HL-60 (cell line): Measurements from ENCODE around the gene TAF1B.

ENCODE experiments used
- POLR2AphosphoS5 ChIP-seq: IDR thresholded peaks from 2 replicates; pipeline ENCODE4 v1.6.1; 2012; ENCODE audit warnings: low read depth
- TF ChIP-seq, protein P1 (sequence below): IDR thresholded peaks from one replicate; pipeline ENCODE4 v1.5.1; 2011; ENCODE audit warnings: low read length, control low read depth, inconsistent platforms; ENCODE audit not compliant: insufficient read depth
- TF ChIP-seq, protein P2 (sequence below): IDR thresholded peaks from 2 replicates; pipeline ENCODE4 v1.6.1; 2012; ENCODE audit warnings: low read depth; ENCODE audit not compliant: insufficient replicate concordance

DNA sequence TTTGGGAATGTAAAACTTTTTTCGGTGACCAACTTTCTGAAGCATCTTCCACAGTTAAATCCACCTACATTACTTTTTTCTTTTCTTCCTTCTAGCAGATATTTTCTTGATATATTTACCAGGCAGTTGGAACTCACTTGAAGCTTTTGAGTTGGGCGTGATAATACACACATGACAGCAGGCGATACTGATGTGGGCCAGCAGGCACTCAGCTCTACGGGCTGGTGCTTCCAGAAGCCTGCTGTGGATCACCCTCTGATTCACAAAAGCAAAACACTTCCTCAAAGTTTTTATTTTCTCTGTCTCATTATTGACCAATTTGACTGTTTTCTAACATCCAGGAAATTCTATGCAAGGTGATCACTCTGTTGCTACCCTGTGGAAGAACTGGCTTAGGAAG is 131.1 kb downstream of the TAF1B start:
- TF ChIP-seq, protein P1, sequence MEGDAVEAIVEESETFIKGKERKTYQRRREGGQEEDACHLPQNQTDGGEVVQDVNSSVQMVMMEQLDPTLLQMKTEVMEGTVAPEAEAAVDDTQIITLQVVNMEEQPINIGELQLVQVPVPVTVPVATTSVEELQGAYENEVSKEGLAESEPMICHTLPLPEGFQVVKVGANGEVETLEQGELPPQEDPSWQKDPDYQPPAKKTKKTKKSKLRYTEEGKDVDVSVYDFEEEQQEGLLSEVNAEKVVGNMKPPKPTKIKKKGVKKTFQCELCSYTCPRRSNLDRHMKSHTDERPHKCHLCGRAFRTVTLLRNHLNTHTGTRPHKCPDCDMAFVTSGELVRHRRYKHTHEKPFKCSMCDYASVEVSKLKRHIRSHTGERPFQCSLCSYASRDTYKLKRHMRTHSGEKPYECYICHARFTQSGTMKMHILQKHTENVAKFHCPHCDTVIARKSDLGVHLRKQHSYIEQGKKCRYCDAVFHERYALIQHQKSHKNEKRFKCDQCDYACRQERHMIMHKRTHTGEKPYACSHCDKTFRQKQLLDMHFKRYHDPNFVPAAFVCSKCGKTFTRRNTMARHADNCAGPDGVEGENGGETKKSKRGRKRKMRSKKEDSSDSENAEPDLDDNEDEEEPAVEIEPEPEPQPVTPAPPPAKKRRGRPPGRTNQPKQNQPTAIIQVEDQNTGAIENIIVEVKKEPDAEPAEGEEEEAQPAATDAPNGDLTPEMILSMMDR, result no peak
- TF ChIP-seq POLR2AphosphoS5, result no peak
- TF ChIP-seq, protein P2, sequence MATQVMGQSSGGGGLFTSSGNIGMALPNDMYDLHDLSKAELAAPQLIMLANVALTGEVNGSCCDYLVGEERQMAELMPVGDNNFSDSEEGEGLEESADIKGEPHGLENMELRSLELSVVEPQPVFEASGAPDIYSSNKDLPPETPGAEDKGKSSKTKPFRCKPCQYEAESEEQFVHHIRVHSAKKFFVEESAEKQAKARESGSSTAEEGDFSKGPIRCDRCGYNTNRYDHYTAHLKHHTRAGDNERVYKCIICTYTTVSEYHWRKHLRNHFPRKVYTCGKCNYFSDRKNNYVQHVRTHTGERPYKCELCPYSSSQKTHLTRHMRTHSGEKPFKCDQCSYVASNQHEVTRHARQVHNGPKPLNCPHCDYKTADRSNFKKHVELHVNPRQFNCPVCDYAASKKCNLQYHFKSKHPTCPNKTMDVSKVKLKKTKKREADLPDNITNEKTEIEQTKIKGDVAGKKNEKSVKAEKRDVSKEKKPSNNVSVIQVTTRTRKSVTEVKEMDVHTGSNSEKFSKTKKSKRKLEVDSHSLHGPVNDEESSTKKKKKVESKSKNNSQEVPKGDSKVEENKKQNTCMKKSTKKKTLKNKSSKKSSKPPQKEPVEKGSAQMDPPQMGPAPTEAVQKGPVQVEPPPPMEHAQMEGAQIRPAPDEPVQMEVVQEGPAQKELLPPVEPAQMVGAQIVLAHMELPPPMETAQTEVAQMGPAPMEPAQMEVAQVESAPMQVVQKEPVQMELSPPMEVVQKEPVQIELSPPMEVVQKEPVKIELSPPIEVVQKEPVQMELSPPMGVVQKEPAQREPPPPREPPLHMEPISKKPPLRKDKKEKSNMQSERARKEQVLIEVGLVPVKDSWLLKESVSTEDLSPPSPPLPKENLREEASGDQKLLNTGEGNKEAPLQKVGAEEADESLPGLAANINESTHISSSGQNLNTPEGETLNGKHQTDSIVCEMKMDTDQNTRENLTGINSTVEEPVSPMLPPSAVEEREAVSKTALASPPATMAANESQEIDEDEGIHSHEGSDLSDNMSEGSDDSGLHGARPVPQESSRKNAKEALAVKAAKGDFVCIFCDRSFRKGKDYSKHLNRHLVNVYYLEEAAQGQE, result no peak
